Kidney epithelial cell (primary cell): Measurements from ENCODE around the gene HTRA2. TPM values are rescaled to one million over a fixed set of nuclear protein-coding genes. Genes with fewer than 3 reads are reported as not detected.

Source experiments
- DNase-seq: peaks from one replicate; pipeline ENCODE4 v3.0.0-alpha.2; 2010; ENCODE audit warnings: low read depth
- H3K27me3 ChIP-seq: 2 replicates; pipeline ENCODE4 v1.6.0; 2011; ENCODE audit warnings: low read length; ENCODE audit not compliant: control insufficient read depth, insufficient read depth
- H3K36me3 ChIP-seq: 2 replicates; pipeline ENCODE4 v1.5.1; 2011; ENCODE audit warnings: low read length; ENCODE audit not compliant: control insufficient read depth, insufficient read depth
- H3K4me3 ChIP-seq: 2 replicates; pipeline ENCODE4 v1.5.1; 2011; ENCODE audit warnings: low read depth, mild to moderate bottlenecking, control low read depth, low read length
- CTCF ChIP-seq: IDR thresholded peaks from 2 replicates; pipeline ENCODE4 v1.5.1; 2011; ENCODE audit warnings: mild to moderate bottlenecking, moderate library complexity, low read length, control low read depth, inconsistent platforms; ENCODE audit not compliant: insufficient read depth, poor library complexity, severe bottlenecking
- total RNA-seq: library from RNA; depleted of rRNA; stranded (reverse); fragments of >200 nt; gene quantifications from 2 replicates; pipeline ENCODE4 v1.2.3, GENCODE V29; 2015

HTRA2 gene
- total RNA-seq, 1 donor from 2014 or later = 35.1 TPM

- Histone ChIP-seq H3K27me3 (no peaks in the 10 kb centered on the region), H3K36me3 (no peaks in the 10 kb centered on the region), H3K4me3 (no peak overlapping the region)
- no peak for DNase-seq
- no peak for TF ChIP-seq CTCF
Measured at GRCh38 chr2:74582184-74582583, 52.5 kb downstream of the HTRA2 start.

Other genes starting within 250 kb of the HTRA2 start
- gene SLC4A5, start 186.5 kb upstream of the HTRA2 start, total RNA-seq = 1.2 and 1.8 TPM in 2 replicates
- 124 and 129 TPM in 2 replicates for gene DCTN1, start 149.6 kb upstream of the HTRA2 start, total RNA-seq
- gene C2orf81, start 108.3 kb upstream of the HTRA2 start, total RNA-seq = 3.0 and 4.3 TPM in 2 replicates
- 24.6 and 28.0 TPM in 2 replicates for gene WDR54, start 108.2 kb upstream of the HTRA2 start, total RNA-seq
- 88.4 and 103 TPM in 2 replicates for gene RTKN, start 88.0 kb upstream of the HTRA2 start, total RNA-seq
- 20.6 and 31.3 TPM in 2 replicates for gene INO80B, start 74.8 kb upstream of the HTRA2 start, total RNA-seq
- gene WBP1, start 71.5 kb upstream of the HTRA2 start, total RNA-seq = 78.9 and 96.9 TPM in 2 replicates
- 68.1 and 70.9 TPM in 2 replicates for gene MOGS, start 64.6 kb upstream of the HTRA2 start, total RNA-seq
- 18.7 and 24.6 TPM in 2 replicates for gene MRPL53, start 57.3 kb upstream of the HTRA2 start, total RNA-seq
- 4.4 and 9.5 TPM in 2 replicates for gene CCDC142, start 46.9 kb upstream of the HTRA2 start, total RNA-seq
- 19.1 and 20.3 TPM in 2 replicates for gene TTC31, start 46.9 kb upstream of the HTRA2 start, total RNA-seq
- 1.9 and 3.4 TPM in 2 replicates for gene LBX2, start 30.3 kb upstream of the HTRA2 start, total RNA-seq
- gene PCGF1, start 22.2 kb upstream of the HTRA2 start, total RNA-seq = 17.1 and 19.3 TPM in 2 replicates
- gene TLX2, start 15.5 kb upstream of the HTRA2 start, total RNA-seq = 0.27 TPM in 1 of 2 replicates, not detected in the other
- gene DQX1, start 3.7 kb upstream of the HTRA2 start, total RNA-seq = not detected in 2 replicates
- 143 TPM in 2 replicates for gene AUP1, start 227 bp upstream of the HTRA2 start, total RNA-seq
- 3.3 and 4.2 TPM in 2 replicates for gene LOXL3, start 24.0 kb downstream of the HTRA2 start, total RNA-seq
- gene DOK1, start 24.8 kb downstream of the HTRA2 start, total RNA-seq = 23.6 and 27.7 TPM in 2 replicates
- gene M1AP, start 118.4 kb downstream of the HTRA2 start, total RNA-seq = 1.3 and 1.6 TPM in 2 replicates
- gene SEMA4F, start 124.3 kb downstream of the HTRA2 start, total RNA-seq = 11.2 and 16.4 TPM in 2 replicates